PFSK-1 (cell line): ENCODE data around the gene ZNF282.

Source experiments
- FOXP2 ChIP-seq: optimal IDR thresholded peaks from 2 replicates; pipeline ENCODE3; 2011; ENCODE audit warnings: borderline replicate concordance, control low read depth, inconsistent platforms; ENCODE audit not compliant: insufficient read depth; ENCODE audit errors: extremely low read length, extremely low read depth
- POLR2AphosphoS5 ChIP-seq: IDR thresholded peaks from 2 replicates; pipeline ENCODE4 v1.6.1; 2012; ENCODE audit warnings: low read depth, mild to moderate bottlenecking, control low read depth, low read length, moderate library complexity
- REST ChIP-seq, 2 experiments: IDR thresholded peaks; 2 replicates each; pipeline versions ENCODE4 v1.6.1 to v1.8.0; 2011 to 2012; ENCODE audit warnings: low read depth in 2 of 2, low read length in 2 of 2, control low read depth in 1 of 2, inconsistent platforms in 1 of 2, mild to moderate bottlenecking in 1 of 2, moderate library complexity in 1 of 2; ENCODE audit not compliant: insufficient read depth in 1 of 2
- SIN3A ChIP-seq: IDR thresholded peaks from 2 replicates; pipeline ENCODE4 v1.6.1; 2012; ENCODE audit warnings: mild to moderate bottlenecking, low read length, moderate library complexity, borderline replicate concordance; ENCODE audit not compliant: insufficient read depth
- TAF1 ChIP-seq: IDR thresholded peaks from 2 replicates; pipeline ENCODE4 v1.6.1; 2012; ENCODE audit warnings: low read length, control low read depth, borderline replicate concordance; ENCODE audit not compliant: insufficient read depth

GRCh38 chr7:149267733-149268132, 72.4 kb downstream of the ZNF282 start:
- TF ChIP-seq POLR2AphosphoS5 (no peak), TAF1 (no peak), SIN3A (no peak), REST (IDR thresholded peaks at IDR 0.05; ENCODE audit: insufficient read depth in 1 of 2, low read depth in 2 of 2, low read length in 2 of 2) (no peak), FOXP2 (no peak)
